Caco-2 (cell line): ENCODE measurements around the gene MYO5C. TPM values are rescaled to one million over a fixed set of nuclear protein-coding genes. Genes with fewer than 3 reads are reported as not detected.

ENCODE experiments used
- BruUV-seq: library from RNA; stranded (reverse); fragments of 400-500 nt; replicated peaks from 2 replicates; lab custom pipeline; 2021; lab: Mats Ljungman, UMichigan
- CTCF ChIA-PET: fragments of 300-600 bp; sonication (Branson Sonifier 250); formaldehyde crosslinking; loops from one replicate; lab custom pipeline; 2022; ENCODE audit warnings: antibody characterized with exemption; lab: Charles Lee
- POLR2A ChIA-PET: fragments of 300-600 bp; sonication (Branson Sonifier 250); formaldehyde crosslinking; loops from one replicate; lab custom pipeline; 2022; ENCODE audit warnings: antibody characterized with exemption; lab: Charles Lee
- DNase-seq, 2 experiments: peaks; one replicate each; pipeline versions ENCODE4 v3.0.0 to v3.0.0-alpha.2; 2020 to 2022
- H3K27me3 ChIP-seq: replicated peaks from 2 replicates; pipeline ENCODE4 v1.6.0; 2011; ENCODE audit warnings: low read length; ENCODE audit not compliant: control insufficient read depth, insufficient read depth
- H3K36me3 ChIP-seq: 2 replicates; pipeline ENCODE4 v1.5.1; 2011; ENCODE audit warnings: low read length; ENCODE audit not compliant: control insufficient read depth, insufficient read depth
- H3K4me1 ChIP-seq: fragments of 250-450 bp; sonication (Bioruptor Pico); 2 replicates; pipeline ENCODE4 v1.5.1; 2020; ENCODE audit warnings: mild to moderate bottlenecking
- H3K4me3 ChIP-seq: 2 replicates; pipeline ENCODE4 v1.5.1; 2011; ENCODE audit warnings: low read depth, mild to moderate bottlenecking, control low read depth, low read length
- H3K9me3 ChIP-seq: fragments of 250-450 bp; sonication (Bioruptor Pico); 2 replicates; pipeline ENCODE4 v1.5.1; 2020; ENCODE audit warnings: mild to moderate bottlenecking, moderate library complexity
- H3K27ac Mint-ChIP-seq: one replicate; pipeline ENCODE4 v1.8.0; 2022; ENCODE audit warnings: mixed read lengths; ENCODE audit not compliant: unreplicated experiment
- H3K27me3 Mint-ChIP-seq: one replicate; pipeline ENCODE4 v1.8.0; 2022; ENCODE audit warnings: mixed read lengths; ENCODE audit not compliant: insufficient read depth, unreplicated experiment
- H3K36me3 Mint-ChIP-seq: one replicate; pipeline ENCODE4 v1.8.0; 2022; ENCODE audit warnings: mild to moderate bottlenecking, mixed read lengths; ENCODE audit not compliant: insufficient read depth, unreplicated experiment
- H3K4me1 Mint-ChIP-seq: one replicate; pipeline ENCODE4 v1.8.0; 2022; ENCODE audit warnings: low read depth, mixed read lengths; ENCODE audit not compliant: unreplicated experiment
- H3K4me3 Mint-ChIP-seq: one replicate; pipeline ENCODE4 v1.8.0; 2022; ENCODE audit warnings: mild to moderate bottlenecking, moderate library complexity, mixed read lengths; ENCODE audit not compliant: unreplicated experiment
- H3K9me3 Mint-ChIP-seq: one replicate; pipeline ENCODE4 v1.8.0; 2022; ENCODE audit warnings: mixed read lengths; ENCODE audit not compliant: unreplicated experiment
- intact Hi-C: fragments of 100-400 bp; cut with micrococcal nuclease; formaldehyde crosslinking; loops from one replicate; pipeline ENCODE4 v1.10.0; 2022; ENCODE audit not compliant: unreplicated experiment
- total RNA-seq: library from RNA; stranded (reverse); gene quantifications from 2 replicates; pipeline ENCODE4 v1.2.3, GENCODE V29; 2022
- TF ChIP-seq, protein P1 (sequence below), 2 experiments: fragments of 200-600 bp in 1 of 2; IDR thresholded peaks; 1 replicate in 1 of 2; 2 replicates in 1 of 2; pipeline versions ENCODE4 v1.5.1 to v1.8.0; 2011 to 2022; ENCODE audit warnings: antibody characterized with exemption in 1 of 2, control low read depth in 1 of 2, inconsistent platforms in 1 of 2, low read depth in 1 of 2, low read length in 1 of 2, mild to moderate bottlenecking in 1 of 2, moderate library complexity in 1 of 2; ENCODE audit not compliant: insufficient read depth in 1 of 2, severe bottlenecking in 1 of 2, unreplicated experiment in 1 of 2

Gene MYO5C
- total RNA-seq, 1 experiment from 2014 or later = 33.5 TPM

DNA sequence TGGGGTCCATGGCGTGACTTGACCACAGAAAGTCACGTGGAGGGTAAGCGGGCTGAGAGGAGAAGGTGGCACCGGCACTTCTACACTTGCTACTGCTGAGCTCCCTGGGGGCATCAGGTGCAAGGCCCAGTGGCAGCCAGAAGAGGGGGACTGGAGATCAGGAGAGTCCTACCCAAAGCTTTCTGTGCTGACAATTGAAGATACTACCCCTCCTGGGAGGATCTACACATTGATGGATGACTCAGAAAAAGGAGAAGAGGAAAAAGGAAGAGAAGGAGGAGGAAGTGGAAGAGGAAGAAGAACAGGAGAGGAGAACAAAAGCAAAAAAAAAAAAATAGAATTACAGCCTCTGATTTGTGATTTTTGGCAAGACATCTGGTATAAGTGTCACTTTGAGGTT, 41.2 kb downstream of the MYO5C start:
- ChIA-PET CTCF (interaction anchor here (0.6 kb wide), 2 partner anchors 82 to 304 kb away, joined by 3 read pairs; no protein-coding TSS in a partner anchor), POLR2A (no interaction called here)
- no peaks in the 10 kb centered on the region for H3K9me3 Mint-ChIP-seq
- Histone ChIP-seq H3K4me1 (peaks cover 5% of the 10 kb centered on the region; the same call in 1 of the 2 replicates), H3K9me3 (no peaks in the 10 kb centered on the region), H3K36me3 (peaks cover 1% of the 10 kb centered on the region; the same call in 1 of the 2 replicates), H3K27me3 (no peaks in the 10 kb centered on the region), H3K4me3 (no peak overlapping the region)
- H3K27me3 Mint-ChIP-seq = no peaks in the 10 kb centered on the region
- H3K4me3 Mint-ChIP-seq = no peak overlapping the region
- DNase-seq = no peak
- intact Hi-C loops = loop anchor here (5.0 to 10.0 kb wide), 3 partner anchors 140 to 423 kb away; partner anchors contain the start of genes ATOSA and MYO5A
- TF ChIP-seq, protein P1, sequence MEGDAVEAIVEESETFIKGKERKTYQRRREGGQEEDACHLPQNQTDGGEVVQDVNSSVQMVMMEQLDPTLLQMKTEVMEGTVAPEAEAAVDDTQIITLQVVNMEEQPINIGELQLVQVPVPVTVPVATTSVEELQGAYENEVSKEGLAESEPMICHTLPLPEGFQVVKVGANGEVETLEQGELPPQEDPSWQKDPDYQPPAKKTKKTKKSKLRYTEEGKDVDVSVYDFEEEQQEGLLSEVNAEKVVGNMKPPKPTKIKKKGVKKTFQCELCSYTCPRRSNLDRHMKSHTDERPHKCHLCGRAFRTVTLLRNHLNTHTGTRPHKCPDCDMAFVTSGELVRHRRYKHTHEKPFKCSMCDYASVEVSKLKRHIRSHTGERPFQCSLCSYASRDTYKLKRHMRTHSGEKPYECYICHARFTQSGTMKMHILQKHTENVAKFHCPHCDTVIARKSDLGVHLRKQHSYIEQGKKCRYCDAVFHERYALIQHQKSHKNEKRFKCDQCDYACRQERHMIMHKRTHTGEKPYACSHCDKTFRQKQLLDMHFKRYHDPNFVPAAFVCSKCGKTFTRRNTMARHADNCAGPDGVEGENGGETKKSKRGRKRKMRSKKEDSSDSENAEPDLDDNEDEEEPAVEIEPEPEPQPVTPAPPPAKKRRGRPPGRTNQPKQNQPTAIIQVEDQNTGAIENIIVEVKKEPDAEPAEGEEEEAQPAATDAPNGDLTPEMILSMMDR (IDR thresholded peaks at IDR 0.05; ENCODE audit: insufficient read depth in 1 of 2, low read depth in 1 of 2, low read length in 1 of 2, severe bottlenecking in 1 of 2, unreplicated experiment in 1 of 2) = no peak
- no peak overlapping the region for H3K27ac Mint-ChIP-seq
- no TSS peak for BruUV-seq
- H3K36me3 Mint-ChIP-seq = peaks cover 49% of the 10 kb centered on the region
- no peaks in the 10 kb centered on the region for H3K4me1 Mint-ChIP-seq

DNA sequence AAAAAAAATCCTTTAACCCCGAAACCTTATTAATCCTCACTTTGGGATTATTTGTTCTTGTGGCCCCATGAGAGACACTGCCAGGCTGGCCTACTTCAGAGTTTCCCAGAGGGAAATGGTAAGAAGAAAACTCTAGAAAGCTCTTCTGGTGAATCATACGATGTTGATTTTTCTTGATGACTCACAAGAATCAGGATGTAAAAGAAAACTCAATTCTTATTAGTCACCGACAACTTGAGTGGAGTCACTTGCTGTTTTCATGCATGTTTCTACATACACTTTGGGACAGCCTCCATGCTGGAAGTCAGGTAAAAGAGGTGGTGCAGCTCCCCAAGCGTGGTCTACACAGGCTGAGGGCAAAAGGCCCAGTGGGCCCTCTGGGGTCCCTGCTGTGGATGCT, 42.8 kb downstream of the MYO5C start:
- Mint-ChIP-seq H3K4me1 (no peaks in the 10 kb centered on the region), H3K4me3 (no peak overlapping the region), H3K9me3 (no peaks in the 10 kb centered on the region), H3K27me3 (no peaks in the 10 kb centered on the region), H3K27ac (no peak overlapping the region), H3K36me3 (peaks cover 51% of the 10 kb centered on the region)
- H3K36me3 ChIP-seq = peaks cover 3% of the 10 kb centered on the region
- no TSS peak for BruUV-seq
- H3K4me3 ChIP-seq = no peak overlapping the region
- ChIA-PET CTCF (interaction anchor here (0.7 kb wide), 1 partner anchor 9 kb away, joined by 3 read pairs; no protein-coding TSS in a partner anchor), POLR2A (no interaction called here)
- peaks cover 5% of the 10 kb centered on the region; the same call in 1 of the 2 replicates for H3K4me1 ChIP-seq
- intact Hi-C loops = loop anchor here (5.0 to 10.0 kb wide), 3 partner anchors 142 to 425 kb away; partner anchors contain the start of genes ATOSA and MYO5A
- DNase-seq = no peak
- H3K27me3 ChIP-seq = no peaks in the 10 kb centered on the region
- no peaks in the 10 kb centered on the region for H3K9me3 ChIP-seq
- TF ChIP-seq, protein P1 (IDR thresholded peaks at IDR 0.05; ENCODE audit: insufficient read depth in 1 of 2, low read depth in 1 of 2, low read length in 1 of 2, severe bottlenecking in 1 of 2, unreplicated experiment in 1 of 2) = no peak

DNA sequence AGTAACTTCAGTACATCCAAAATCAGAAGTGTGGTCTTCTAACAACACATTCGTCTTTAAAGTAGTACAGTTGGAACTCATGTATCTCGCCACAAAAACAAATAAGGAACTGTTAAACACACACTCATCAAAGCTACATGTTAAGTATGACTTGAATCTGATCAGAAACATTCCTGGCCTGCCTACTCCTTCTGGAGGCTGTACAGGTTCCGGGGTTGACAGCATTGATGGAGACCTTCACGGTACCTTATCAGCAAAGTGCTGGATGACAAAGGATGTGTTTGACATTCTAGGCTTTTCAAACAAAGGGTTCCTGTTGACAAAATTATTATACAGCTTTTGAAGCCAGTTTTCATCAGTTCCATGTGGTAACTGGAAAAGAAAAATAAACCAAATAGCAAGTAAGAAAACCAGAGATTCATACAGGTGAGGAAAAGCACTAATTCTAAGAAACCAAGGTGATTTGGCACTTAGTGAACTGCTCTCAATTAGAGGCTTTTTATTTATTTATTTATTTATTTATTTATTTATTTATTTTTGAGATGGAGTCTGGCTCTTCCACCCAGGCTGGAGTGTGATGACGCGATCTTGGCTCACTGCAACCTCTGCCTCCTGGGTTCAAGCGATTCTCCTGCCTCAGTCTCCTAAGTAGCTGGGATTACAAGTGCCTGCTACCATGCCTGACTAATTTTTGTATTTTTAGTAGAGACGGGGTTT, 44.3 kb downstream of the MYO5C start:
- DNase-seq = peak; percentile 73 to 74
- H3K4me1 ChIP-seq = peaks cover 5% of the 10 kb centered on the region; the same call in 1 of the 2 replicates
- intact Hi-C loops = loop anchor here (5.0 to 10.0 kb wide), 3 partner anchors 143 to 426 kb away; partner anchors contain the start of genes ATOSA and MYO5A
- Mint-ChIP-seq H3K27me3 (no peaks in the 10 kb centered on the region), H3K4me3 (peak overlapping the region; percentile 16), H3K9me3 (no peaks in the 10 kb centered on the region), H3K27ac (no peak overlapping the region), H3K36me3 (peaks cover 57% of the 10 kb centered on the region), H3K4me1 (no peaks in the 10 kb centered on the region)
- ChIA-PET CTCF (interaction anchor here (0.8 to 1.2 kb wide), 3 partner anchors 34 to 43 kb away, joined by 3 read pairs; no protein-coding TSS in a partner anchor), POLR2A (interaction anchor here (0.6 to 0.7 kb wide), 2 partner anchors 38 to 43 kb away, joined by 3 to 4 read pairs; no protein-coding TSS in a partner anchor)
- BruUV-seq = no TSS peak
- no peaks in the 10 kb centered on the region for H3K27me3 ChIP-seq
- H3K36me3 ChIP-seq = peaks cover 5% of the 10 kb centered on the region
- H3K9me3 ChIP-seq = no peaks in the 10 kb centered on the region
- H3K4me3 ChIP-seq = no peak overlapping the region
- TF ChIP-seq, protein P1 (IDR thresholded peaks at IDR 0.05; ENCODE audit: insufficient read depth in 1 of 2, low read depth in 1 of 2, low read length in 1 of 2, severe bottlenecking in 1 of 2, unreplicated experiment in 1 of 2) = no peak
